HG03457 (cell line): ENCODE measurements around the gene FSTL3.

Experiments used
- ATAC-seq: cut with Tn5 transposase; IDR thresholded peaks from one replicate; pipeline ENCODE4 v1.9.1; 2021; ENCODE audit warnings: moderate number of reproducible peaks; ENCODE audit not compliant: unreplicated experiment

Gene FSTL3

DNA sequence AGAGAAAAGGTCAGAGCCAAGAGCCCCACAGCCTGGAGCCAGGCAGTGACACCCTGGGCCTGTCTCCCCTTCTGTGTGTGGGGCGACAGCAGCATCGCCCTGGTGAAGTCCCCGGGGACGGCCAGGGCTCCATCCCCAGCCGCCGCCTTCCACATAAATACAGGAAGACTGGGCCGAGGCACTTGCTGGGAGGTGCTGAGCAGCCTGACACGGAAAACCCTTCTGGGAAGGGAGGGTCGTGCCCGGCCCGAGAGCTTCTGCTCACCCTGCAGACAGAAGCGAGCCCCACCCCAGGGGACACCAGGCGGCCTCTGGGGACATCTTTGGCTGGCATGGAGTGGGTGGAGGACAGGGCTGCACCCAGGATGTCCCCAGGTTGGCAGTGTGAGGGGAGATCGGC, 31.4 kb upstream of the FSTL3 start:
- no peak for ATAC-seq

DNA sequence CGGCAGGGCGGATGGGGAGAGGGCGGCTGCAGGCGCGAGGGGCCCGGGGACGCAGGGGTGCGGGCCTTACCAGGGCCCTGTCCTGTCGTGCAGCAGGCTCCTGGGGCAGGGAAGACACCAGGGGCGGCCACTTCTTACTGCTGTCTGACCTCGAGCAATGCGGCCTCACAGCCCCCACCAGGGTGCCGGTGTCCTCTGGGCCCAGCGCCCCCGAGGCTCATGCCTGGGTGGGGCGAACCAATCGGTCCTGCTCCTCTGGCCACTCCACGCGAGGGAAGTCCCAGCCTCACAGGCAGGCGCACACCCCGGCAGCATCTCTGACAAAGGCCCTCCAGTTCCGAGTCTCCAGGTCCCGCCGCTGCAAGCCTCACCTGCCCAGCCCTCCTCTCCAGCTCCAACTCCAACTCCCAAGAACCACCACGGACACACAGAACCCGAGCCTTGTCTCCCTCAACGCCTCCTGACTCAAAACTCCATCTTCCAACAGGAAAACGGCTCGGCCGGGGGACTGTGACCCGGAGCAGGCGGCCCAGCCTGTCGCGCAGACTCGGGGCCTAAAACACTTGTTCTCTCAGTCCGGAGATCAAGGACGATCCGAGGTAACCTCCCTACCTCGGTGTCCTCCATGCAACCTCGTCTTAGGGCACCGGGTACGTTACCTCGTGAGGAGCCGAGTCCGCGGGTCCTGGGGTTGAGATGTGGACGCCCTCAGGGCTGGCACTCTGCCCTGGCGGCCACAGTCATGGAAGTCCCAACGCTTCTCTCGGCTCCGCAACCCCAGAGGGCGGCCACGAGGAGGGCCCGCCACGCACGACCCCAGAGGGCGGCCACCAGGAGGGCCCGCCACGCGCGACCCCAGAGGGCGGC, 30.0 kb upstream of the FSTL3 start:
- no peak for ATAC-seq

DNA sequence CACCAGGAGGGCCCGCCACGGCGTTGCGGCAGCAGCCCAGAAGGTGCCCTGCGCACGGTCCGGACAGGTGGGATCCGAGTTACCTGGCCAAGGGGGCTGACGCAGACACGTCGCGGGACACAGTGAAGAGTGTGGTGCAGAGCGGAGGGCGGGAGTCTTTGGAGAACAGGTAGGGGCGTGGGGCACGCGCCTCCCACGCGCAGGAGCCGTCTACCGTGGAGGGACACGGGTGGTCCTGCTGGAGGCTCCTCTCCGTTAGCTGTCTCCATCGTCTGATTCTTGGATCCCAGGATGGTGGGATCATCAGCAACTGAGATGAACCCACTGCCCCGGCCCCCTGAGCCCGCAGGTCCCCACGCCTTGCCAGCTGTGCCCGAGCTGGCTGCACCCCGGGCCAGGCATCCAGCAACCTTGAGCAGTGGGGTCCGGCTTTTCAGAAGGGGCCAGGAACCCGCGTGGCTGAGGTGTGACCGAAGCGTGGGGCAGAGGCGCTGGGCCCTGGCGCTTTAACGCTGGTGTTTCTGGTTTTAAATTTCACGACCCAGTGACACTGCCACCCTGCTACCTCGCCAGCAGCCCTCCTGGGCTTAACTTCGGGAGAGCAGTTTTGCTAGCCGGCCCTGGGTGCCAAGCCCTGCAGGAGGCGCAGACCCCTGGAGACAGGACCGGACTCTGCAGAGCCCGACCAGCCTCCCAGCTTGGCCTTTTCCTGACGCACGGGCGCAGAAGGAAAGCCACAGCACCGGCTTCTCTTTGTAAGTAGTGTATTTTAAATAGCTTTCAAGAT, 29.2 kb upstream of the FSTL3 start:
- no peak for ATAC-seq

DNA sequence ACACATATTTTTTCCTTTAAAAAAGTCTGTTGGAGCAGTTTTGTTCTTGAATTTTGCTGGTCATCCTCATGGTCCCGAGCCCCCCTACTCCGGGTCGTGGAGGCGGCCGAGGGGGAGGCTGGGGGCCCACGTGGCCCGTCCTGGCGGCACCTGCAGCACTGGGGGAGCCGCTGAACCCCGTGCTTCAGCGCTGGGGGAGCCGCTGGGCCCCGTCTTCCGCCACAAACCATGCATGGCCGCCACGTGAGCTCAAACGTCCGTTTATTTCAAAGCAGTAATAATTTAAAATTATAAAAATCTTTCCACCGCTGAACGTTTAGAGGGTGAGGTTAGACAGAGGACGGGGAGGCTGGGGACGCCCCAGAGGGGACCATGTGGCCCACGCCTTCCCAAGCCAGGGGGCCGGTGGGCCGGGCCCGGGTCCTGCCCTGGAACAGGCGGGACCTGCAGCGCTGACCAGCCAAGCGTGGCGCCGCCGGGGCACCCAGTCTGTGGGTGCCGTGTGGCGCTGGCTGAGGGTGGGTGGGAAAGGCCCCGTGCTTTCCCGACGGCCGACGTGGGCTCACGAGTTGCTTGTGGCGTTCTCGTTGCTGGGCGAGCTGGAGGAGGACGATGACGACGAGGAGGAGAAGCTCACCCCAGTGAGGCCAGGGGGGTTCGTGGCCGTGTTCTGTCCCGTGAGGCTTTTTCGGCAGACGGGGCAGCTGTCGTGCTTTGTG, 28.5 kb upstream of the FSTL3 start:
- ATAC-seq, result no peak

DNA sequence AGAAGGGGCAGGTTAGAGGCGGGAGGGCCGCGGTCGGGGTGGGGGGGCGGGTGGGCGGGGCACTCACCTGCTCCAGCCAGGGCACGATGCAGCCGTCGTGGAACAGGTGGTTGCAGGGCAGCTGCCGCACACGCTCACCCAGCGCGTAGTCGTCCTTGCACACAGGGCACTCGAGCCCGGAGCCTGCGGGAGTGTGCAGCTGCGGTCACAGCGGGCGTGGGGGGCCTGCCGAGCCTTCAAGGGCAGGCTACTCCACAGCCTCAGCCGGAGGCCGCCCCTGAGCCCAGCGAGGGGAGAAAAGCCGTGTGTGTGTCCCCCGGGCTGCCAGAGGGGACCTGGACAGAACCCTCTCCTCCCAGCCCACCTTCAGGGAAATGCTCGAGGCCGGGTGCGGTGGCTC, 27.9 kb upstream of the FSTL3 start:
- ATAC-seq, result no peak

DNA sequence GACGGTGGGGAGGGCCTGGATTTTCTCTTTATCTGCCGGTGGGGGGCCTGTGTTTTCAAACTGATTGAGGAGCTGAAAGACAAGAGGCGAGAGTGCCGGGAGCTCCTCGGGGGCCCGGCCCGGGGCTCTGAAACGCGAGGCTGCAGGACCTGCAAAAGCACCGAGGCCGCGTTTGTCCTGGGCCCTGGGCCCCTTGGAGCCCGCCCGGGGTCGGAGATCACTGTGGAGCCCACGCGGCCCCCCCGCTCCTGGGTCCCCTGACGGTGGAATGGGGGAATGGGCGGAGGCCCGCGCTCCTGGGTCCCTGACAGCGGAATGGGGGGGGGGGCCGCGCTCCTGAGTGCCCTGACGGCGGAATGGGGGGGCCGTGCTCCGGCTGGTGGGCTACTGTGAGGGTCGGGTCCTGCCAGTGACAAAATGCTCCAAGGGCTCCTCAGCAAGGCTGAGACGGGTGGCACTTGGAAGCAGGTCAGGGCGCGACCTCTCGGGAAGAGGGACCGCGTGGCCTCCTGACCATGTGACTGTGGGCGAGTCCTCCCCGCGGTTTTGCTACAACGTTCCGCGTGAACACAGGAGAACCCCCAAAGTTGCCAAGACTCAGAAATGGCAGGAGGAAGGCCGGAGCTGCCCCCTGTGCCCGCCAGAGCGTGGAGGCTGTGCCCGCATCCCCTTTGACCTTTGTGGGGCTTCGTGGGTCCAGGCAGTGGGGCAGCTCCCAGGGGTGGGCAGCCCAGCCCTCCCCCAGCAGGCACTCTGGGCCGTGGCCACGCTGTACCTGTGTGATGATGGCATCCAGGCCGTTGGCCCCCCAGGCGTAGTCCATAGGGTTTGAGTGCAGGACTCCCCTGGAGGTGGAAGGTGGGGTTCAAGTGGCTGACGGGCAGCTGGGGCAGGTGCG, 27.0 kb upstream of the FSTL3 start:
- ATAC-seq, result no peak

DNA sequence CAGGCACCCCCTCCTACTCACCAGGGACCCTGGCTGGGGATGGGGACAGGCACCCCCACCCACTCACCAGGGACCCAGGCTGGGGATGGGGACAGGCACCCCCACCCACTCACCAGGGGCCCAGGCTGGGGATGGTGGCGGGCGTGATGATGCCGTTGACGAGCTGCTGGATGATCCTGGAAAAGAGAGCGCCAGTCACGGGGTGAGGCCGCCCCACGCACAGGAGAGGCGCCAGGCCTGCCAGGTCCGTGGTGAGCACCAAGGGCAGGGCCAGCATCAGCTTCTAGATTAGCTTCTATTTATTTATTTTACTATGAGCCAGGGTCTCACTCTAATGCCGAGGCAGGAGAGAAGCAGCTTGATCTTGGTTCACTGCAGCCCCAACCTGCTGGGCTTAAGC, 26.1 kb upstream of the FSTL3 start:
- ATAC-seq, result no peak

DNA sequence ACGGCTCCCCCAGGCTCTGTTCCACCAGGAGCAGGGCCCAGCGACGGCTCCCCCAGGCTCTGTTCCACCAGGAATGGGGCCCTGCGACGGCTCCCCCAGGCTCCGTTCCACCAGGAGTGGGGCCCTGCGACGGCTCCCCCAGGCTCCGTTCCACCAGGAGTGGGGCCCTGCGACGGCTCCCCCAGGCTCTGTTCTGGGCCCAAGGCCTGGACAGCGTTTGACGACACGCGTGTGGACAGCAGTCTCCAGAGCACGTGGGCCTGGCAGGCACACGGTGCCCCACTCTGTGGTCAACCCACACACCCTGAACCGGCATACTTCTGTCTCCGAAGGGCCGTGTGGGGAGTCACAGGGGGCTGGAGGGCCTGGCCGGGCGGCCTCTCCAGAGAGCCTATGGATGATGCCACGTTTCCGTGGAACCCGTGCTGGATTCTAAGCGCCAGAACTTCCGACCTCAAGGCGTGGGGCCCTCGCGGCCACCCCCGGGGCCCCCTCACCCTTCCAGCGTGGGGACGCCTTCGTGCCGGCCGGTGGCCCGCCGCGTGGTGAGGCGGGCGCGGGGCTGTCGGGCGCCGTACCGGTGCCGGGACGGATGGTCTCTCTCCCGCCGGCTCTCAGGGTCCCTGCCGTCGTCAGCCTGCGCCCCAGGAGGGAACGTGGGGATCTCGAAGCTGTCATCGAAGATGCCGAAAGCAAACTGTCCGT, 24.9 kb upstream of the FSTL3 start:
- ATAC-seq, result no peak

DNA sequence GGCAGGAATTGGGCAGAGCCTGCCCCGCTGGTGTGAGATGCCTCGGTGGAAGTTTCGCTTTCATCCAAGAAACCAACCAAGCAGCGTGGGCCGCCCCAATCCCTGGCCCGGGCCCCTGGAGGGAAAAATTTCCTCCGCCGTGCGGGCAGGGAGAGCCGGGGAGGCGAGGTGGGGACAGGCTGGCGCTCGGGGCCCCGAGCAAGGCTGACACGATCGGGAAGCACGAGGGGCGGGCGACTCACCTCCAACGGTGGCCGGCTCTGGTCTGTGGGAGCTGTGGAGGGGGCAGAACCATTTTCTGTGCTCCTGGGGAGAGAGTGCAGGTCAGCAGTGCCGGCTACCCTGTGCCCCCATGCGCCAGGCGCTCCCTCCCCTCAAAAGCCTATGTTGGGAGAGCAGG, 24.2 kb upstream of the FSTL3 start:
- no peak for ATAC-seq

DNA sequence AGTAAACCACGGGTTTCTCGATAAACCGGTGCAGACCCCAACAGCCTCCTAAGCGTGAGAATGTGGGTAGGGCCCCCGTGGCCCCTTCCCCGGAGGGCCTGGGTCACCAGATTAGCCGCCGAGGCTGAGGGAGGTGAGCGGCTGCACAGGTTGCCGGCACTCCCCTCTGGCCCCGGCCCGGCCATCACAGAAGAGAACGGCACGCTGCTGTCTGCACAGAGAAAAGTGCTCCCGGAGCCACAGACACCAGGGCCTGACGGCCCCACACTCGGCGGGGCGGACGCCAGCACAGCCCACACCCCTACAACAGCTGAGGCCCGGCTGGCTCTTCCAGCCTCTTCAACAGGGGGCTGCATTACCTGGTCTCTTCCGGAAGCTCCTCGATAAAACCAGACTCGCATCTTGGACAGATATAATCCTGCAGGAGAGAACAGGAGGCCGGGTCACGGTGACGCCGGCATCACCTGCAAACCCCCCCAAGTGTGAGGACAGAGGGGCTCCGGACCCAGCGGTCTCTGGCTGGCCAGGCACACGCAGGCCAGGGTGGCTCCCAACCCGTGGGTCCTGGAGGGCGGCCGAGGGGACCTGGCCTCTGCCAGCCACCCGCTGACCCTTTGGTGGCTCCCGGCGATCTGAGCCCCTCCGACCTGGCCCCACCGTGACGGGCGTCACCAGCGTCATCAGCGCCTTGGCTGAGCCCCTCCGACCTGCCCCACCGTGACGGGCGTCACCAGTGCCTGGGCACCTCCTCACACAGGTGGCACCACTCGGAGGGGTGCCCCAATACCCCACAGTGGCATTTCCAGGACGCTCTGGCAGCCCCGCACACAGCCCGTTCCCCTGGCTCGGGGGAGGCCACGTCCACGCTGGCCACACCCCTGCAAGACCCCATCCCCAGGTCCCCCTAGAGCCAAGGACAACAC, 23.5 kb upstream of the FSTL3 start:
- ATAC-seq, result no peak

DNA sequence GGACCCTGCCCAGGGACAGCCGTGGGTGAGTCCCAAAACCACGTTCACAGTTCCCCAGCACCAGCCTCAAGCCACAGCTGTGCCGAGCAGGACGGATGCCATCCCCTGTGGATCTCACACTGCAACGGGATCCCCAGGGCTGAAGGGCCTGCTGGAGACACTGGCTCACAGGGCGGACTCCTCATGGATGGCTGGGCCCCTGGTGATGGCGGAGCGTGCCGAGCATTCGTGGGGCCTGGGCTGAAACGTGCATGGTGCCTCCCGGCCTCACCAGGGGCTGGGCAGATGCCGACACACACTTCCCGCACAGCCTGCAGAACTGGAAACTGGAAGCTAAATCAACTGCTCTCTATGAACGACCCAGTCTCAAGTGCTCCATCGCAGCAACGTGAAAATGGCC, 22.8 kb upstream of the FSTL3 start:
- ATAC-seq, result no peak

DNA sequence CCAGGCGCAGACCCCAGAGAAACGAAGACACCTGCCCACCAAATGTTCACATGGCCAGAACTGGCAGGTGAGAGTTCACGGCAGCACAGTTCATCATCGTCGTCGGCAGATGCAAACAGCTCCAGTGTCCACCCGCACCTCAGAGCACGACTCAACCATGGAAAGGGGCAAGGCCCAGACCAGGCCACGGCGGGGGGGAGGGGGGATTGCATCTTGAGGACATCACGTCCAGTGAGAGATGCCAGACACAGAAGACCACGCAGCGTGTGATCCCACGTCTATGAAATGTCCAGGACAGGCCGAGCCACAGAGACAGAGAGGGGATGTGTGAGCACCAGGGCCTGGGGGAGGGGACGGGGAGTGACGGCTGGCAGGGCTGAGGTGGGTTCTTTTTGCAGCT, 20.5 kb upstream of the FSTL3 start:
- no peak for ATAC-seq

DNA sequence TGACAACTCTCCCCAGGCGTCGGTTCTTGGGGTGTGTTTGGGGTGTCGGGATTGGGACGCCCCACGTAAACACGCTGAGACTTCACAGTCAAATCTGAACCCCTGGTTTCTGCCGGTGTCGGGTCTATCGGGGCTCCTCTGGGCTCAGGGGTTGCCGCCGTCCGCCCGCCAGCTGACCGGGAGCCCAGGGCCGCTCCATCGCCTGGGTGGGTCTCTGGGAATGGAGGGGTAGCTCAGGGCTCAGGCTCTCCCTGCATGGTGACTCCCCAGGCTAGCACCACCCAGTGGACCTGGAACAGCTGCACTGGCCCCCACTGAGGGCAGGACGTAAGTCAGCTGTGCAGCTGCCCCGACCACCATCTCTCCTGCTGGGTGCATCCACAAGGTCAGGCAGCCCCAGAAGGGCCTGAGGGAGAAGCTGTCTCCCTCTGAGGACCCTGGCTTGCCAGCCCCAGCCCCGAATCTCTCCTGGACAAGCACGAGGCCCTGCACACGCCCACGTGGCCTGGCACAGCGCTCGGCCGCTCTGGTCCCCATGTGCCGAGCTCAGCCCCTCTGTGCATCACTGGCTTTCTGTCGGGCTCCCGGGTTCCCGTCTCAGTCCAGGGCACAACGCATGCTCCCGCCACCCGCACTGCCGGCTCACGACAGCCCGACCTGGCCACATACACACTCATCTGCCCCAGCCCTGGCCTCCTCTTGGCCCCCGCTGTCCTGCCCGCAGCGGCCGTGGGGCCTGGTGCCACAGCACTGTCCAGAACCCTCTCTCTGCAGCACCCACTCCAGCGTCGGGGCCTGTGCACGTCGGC, 19.2 kb upstream of the FSTL3 start:
- no peak for ATAC-seq

DNA sequence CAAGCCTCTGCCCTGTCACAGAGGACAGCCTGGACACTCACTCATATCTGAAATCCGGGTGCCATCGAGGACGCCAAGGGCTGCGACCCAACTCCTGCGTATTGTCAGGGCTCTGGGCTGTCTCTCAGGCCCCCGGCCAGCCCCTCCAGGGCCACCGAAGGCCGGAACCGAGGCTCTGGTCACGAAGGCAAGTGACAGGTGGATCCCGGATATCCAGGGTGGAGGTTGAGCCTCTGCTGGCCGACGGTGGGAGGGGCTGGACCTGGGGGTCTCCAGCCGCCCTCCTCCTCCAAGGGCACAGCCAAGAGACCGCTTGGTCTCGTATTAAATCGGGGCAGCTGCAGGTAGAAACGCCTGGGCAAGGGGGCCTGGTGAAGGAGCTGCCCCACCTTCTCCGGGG, 18.6 kb upstream of the FSTL3 start:
- no peak for ATAC-seq

DNA sequence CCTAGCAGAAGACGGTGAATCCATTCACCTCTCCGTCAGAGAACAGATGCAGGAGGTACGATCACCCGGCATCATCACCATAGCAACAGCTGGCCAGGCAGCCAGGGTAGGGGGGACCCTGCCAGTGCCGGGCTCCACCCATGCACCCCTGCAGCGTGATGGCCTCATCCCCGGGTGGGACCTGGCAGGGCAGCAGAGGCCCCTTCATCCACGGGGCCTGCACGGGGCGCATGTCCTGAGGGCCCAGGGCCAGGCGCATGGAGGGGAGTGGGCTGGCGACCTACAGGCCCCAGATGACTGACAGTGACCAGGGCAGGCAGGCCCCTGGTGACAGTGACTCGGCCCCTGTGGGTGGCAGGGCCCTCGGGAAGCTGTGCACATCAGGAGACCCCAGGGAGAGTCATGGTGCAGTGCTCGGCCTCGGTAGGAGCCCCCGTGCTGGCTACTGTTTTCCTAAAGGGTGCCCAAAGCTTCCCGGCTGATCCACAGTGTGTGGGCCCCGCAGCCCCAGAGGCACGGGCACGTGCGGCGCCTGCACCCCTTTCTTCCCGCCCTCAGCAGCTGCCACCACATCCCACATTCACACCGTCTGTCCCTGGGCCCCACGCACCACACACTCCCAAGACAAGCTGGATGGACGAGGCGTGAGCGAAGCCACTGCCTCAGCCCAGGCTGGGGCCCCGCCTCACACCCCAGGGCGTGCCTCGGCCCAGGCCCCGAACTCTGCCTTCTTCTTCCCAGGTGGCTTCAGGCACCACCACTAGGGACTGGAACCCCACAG, 17.9 kb upstream of the FSTL3 start:
- no peak for ATAC-seq

DNA sequence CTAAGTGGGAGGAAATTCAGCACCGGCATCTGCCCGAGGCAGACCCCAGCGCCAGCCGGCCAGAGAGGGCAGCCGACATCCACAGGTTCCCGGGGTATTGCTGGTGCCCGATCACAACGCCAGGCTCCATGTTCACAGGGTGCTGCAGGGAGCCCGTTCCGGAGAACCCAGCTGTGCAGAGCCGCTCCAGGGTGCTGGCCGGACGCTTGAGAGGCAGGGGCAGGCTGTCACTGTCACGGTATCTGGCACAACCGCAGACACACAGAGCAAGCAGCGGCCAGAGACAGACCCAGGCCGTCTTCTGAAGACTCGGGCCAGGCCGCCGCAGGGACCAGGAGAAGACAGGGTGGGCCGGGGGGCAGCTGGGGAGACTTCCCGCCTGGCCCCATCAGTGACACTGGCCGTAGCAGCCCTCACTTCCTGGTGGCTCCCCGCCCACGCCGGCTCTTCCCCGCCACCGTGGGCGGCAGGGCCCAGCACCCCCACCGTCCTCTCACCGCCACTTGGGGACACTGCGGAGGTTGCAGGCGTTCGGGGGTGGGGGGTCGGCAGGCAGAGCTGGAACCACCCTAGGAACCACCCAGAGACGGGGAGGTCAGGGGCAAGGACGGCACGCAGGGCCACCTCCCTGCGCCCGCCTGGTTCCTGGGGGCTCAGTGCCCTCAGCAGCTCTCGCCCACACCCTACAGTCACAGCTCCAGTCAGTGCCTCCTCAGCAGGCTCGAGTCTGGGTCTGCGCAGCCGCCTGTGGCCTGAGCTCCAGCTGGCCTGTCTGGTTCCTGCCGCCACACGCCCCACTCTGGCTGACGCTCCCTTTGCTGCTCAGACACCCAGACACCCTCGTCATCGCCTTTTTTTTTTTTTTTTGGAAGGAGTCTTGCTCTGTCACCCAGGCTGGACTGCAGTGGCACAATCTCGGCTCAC, 17.0 kb upstream of the FSTL3 start:
- no peak for ATAC-seq
